PC-9 (cell line): Measurements from ENCODE around the gene MITF. TPM values are rescaled to one million over a fixed set of nuclear protein-coding genes. Genes with fewer than 3 reads are reported as not detected.

Source experiments
- BruUV-seq: library from RNA; stranded (reverse); fragments of 400-500 nt; replicated peaks from 2 replicates; lab custom pipeline; 2021; lab: Mats Ljungman, UMichigan
- CTCF ChIA-PET: fragments of 300-600 bp; sonication (Branson Sonifier 250); formaldehyde crosslinking; loops from one replicate; lab custom pipeline; 2022; ENCODE audit warnings: antibody characterized with exemption; lab: Charles Lee
- POLR2A ChIA-PET: fragments of 300-600 bp; sonication (Branson Sonifier 250); formaldehyde crosslinking; loops from one replicate; lab custom pipeline; 2022; ENCODE audit warnings: antibody characterized with exemption; ENCODE audit not compliant: unreplicated experiment; lab: Charles Lee
- DNase-seq, 2 experiments: peaks; one replicate each; pipeline versions ENCODE4 v3.0.0 to v3.0.0-alpha.2; 2015 to 2022; ENCODE audit warnings: mixed read lengths in 1 of 2
- H2AFZ ChIP-seq: fragments of 200-600 bp; sonication (generic); 2 replicates; pipeline ENCODE4 v1.8.1; 2017; ENCODE audit warnings: antibody characterized with exemption
- H3F3A ChIP-seq: fragments of 200-600 bp; sonication (generic); 2 replicates; pipeline ENCODE4 v1.8.1; 2017; ENCODE audit warnings: antibody characterized with exemption, mild to moderate bottlenecking, low read depth; ENCODE audit not compliant: insufficient read depth
- H3K27ac ChIP-seq: fragments of 200-600 bp; sonication (generic); 2 replicates; pipeline ENCODE4 v1.6.1; 2016; ENCODE audit warnings: mixed run types
- H3K27me3 ChIP-seq: fragments of 200-600 bp; sonication (generic); 2 replicates; pipeline ENCODE4 v1.6.1; 2016; ENCODE audit warnings: low read depth, mixed run types; ENCODE audit not compliant: insufficient read depth
- H3K36me3 ChIP-seq: fragments of 200-600 bp; sonication (generic); 2 replicates; pipeline ENCODE4 v1.6.1; 2016; ENCODE audit warnings: low read depth, mixed run types
- H3K4me1 ChIP-seq: fragments of 200-600 bp; sonication (generic); replicated peaks from 2 replicates; pipeline ENCODE4 v1.6.1; 2016; ENCODE audit warnings: mixed run types; ENCODE audit not compliant: insufficient read depth
- H3K4me2 ChIP-seq: fragments of 200-600 bp; sonication (generic); 2 replicates; pipeline ENCODE4 v1.6.1; 2017; ENCODE audit warnings: mixed run types
- H3K4me3 ChIP-seq: fragments of 200-600 bp; sonication (generic); 2 replicates; pipeline ENCODE4 v1.6.1; 2016; ENCODE audit warnings: mixed run types
- H3K79me2 ChIP-seq: fragments of 200-600 bp; sonication (generic); 2 replicates; pipeline ENCODE4 v1.6.1; 2017; ENCODE audit warnings: low read depth, mixed run types
- H3K9me2 ChIP-seq: fragments of 200-600 bp; sonication (generic); 2 replicates; pipeline ENCODE4 v1.8.1; 2017; ENCODE audit warnings: mild to moderate bottlenecking; ENCODE audit not compliant: insufficient read depth
- H3K9me3 ChIP-seq: fragments of 200-600 bp; sonication (generic); 2 replicates; pipeline ENCODE4 v1.8.1; 2016; ENCODE audit warnings: low read depth; ENCODE audit not compliant: insufficient read depth
- H4K20me1 ChIP-seq: fragments of 200-600 bp; sonication (generic); 2 replicates; pipeline ENCODE4 v1.8.1; 2017; ENCODE audit not compliant: insufficient read depth
- EZH2 ChIP-seq: fragments of 200-600 bp; sonication (generic); IDR thresholded peaks from 2 replicates; pipeline ENCODE4 v1.8.0; 2017; ENCODE audit warnings: antibody characterized with exemption, low read depth
- intact Hi-C: fragments of 100-400 bp; cut with micrococcal nuclease; formaldehyde crosslinking; loops from one replicate; pipeline ENCODE4 v1.10.0; 2022; ENCODE audit not compliant: unreplicated experiment
- total RNA-seq: library from RNA; stranded (reverse); gene quantifications from 2 replicates; pipeline ENCODE4 v1.2.3, GENCODE V29; 2021
- TF ChIP-seq, protein P1 (sequence below): fragments of 200-600 bp; sonication (generic); conservative IDR thresholded peaks from 2 replicates; pipeline ENCODE4 v1.6.1; 2017; ENCODE audit warnings: mixed run types, antibody characterized with exemption, mild to moderate bottlenecking, moderate library complexity

MITF gene
- total RNA-seq, 1 experiment from 2014 or later = 15.5 TPM

DNA sequence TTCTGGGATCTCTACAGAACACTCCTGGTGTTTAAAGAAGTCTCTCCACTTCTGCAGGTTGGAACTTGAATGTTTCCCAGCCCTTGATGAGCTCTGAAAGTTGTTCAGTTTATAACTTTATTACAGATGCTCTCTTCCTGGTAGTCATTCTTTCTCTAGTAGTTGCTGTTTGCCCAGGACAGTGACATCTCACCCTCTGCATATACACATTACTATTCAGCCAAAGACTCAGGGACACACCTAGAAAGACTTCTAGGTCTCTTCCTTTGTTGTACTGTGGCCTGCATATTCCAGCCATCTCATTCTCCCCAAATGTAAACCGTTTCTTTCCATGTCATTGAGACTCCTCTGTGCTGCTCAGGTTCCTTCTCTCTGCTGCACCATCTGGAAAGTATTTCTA, 76.7 kb downstream of the MITF start:
- Histone ChIP-seq H3K4me2 (no peak overlapping the region), H3K9me3 (no peaks in the 10 kb centered on the region), H3K4me1 (no peaks in the 10 kb centered on the region), H4K20me1 (no peaks in the 10 kb centered on the region), H2AFZ (no peak overlapping the region), H3K4me3 (no peak overlapping the region), H3K27ac (no peak overlapping the region), H3K9me2 (no peaks in the 10 kb centered on the region), H3F3A (no peaks in the 10 kb centered on the region), H3K27me3 (no peaks in the 10 kb centered on the region), H3K36me3 (no peaks in the 10 kb centered on the region), H3K79me2 (no peaks in the 10 kb centered on the region)
- POLR2A ChIA-PET = no interaction called here
- DNase-seq = no peak
- intact Hi-C loops = no loop called here
- BruUV-seq = no TSS peak
- CTCF ChIA-PET = no interaction called here
- no peak for TF ChIP-seq EZH2
- TF ChIP-seq, protein P1, sequence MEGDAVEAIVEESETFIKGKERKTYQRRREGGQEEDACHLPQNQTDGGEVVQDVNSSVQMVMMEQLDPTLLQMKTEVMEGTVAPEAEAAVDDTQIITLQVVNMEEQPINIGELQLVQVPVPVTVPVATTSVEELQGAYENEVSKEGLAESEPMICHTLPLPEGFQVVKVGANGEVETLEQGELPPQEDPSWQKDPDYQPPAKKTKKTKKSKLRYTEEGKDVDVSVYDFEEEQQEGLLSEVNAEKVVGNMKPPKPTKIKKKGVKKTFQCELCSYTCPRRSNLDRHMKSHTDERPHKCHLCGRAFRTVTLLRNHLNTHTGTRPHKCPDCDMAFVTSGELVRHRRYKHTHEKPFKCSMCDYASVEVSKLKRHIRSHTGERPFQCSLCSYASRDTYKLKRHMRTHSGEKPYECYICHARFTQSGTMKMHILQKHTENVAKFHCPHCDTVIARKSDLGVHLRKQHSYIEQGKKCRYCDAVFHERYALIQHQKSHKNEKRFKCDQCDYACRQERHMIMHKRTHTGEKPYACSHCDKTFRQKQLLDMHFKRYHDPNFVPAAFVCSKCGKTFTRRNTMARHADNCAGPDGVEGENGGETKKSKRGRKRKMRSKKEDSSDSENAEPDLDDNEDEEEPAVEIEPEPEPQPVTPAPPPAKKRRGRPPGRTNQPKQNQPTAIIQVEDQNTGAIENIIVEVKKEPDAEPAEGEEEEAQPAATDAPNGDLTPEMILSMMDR = no peak

DNA sequence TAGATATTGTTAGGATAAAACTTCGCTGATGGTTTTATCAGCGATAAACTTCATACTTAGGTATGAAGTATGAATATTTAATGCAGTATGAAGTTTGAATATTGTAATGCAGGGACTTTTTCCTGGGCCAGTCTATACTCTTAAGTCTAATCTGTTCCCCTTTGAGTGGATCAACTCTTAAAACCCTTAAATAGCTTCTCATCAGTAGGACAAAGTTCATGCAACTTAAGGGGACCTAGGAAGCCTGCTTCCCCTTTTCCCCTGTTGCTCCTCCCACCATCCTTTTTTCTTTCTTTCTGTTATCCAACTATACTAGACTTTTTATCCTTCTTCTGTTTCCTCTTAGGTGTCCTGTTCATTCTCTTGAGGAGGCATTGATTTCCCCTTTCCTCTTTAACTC, 78.7 kb downstream of the MITF start:
- no peak overlapping the region for H3K4me3 ChIP-seq
- no peak overlapping the region for H3K27ac ChIP-seq
- no peaks in the 10 kb centered on the region for H3K36me3 ChIP-seq
- H3K27me3 ChIP-seq = no peaks in the 10 kb centered on the region
- no peaks in the 10 kb centered on the region for H3K79me2 ChIP-seq
- no peak overlapping the region for H3K4me2 ChIP-seq
- intact Hi-C loops = no loop called here
- no peaks in the 10 kb centered on the region for H3K4me1 ChIP-seq
- POLR2A ChIA-PET = no interaction called here
- no peak overlapping the region for H2AFZ ChIP-seq
- BruUV-seq = no TSS peak
- H3F3A ChIP-seq = no peaks in the 10 kb centered on the region
- DNase-seq = no peak
- TF ChIP-seq, protein P1 = no peak
- no peaks in the 10 kb centered on the region for H3K9me3 ChIP-seq
- H4K20me1 ChIP-seq = no peaks in the 10 kb centered on the region
- H3K9me2 ChIP-seq = no peaks in the 10 kb centered on the region
- CTCF ChIA-PET = no interaction called here

DNA sequence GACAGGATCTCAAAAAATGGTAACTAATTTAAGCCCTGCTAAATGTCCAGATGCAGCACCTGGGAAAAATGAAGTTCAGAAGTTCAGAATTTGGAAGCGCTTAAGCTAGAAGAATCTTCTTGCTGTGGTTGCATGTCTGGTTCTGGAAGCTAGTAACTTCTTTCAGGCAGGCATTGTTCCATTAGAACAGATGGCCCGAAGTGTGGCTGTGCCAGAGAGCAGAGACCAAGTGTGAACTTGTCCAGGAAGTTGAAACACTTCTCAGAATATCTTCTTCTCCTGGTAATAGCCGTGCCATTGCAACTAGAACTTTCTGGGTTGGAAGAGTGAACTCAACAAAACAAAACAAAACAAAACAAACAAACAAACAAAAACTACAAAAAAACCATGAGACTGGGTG, 80.0 kb downstream of the MITF start:
- ChIA-PET POLR2A (no interaction called here), CTCF (no interaction called here)
- Histone ChIP-seq H3K4me2 (no peak overlapping the region), H3K27ac (no peak overlapping the region), H3K79me2 (no peaks in the 10 kb centered on the region), H3K27me3 (no peaks in the 10 kb centered on the region), H4K20me1 (no peaks in the 10 kb centered on the region), H3K36me3 (no peaks in the 10 kb centered on the region), H3K4me3 (no peak overlapping the region), H3K9me3 (no peaks in the 10 kb centered on the region), H3F3A (no peaks in the 10 kb centered on the region), H3K9me2 (no peaks in the 10 kb centered on the region), H3K4me1 (no peaks in the 10 kb centered on the region), H2AFZ (no peak overlapping the region)
- BruUV-seq = no TSS peak
- intact Hi-C loops = no loop called here
- no peak for DNase-seq
- TF ChIP-seq, protein P1 = no peak
- no peak for TF ChIP-seq EZH2
